Kidney epithelial cell (primary cell): ENCODE measurements around the gene SAMD4A. TPM values are rescaled to one million over a fixed set of nuclear protein-coding genes. Genes with fewer than 3 reads are reported as not detected.
"Not testable (repeated sequence)": the region's sequence is repeated elsewhere in the genome, so short reads cannot be mapped to it uniquely, and the experiment has no call there.

Source experiments
- DNase-seq: peaks from one replicate; pipeline ENCODE4 v3.0.0-alpha.2; 2010; ENCODE audit warnings: low read depth
- H3K27me3 ChIP-seq: 2 replicates; pipeline ENCODE4 v1.6.0; 2011; ENCODE audit warnings: low read length; ENCODE audit not compliant: control insufficient read depth, insufficient read depth
- H3K36me3 ChIP-seq: 2 replicates; pipeline ENCODE4 v1.5.1; 2011; ENCODE audit warnings: low read length; ENCODE audit not compliant: control insufficient read depth, insufficient read depth
- H3K4me3 ChIP-seq: 2 replicates; pipeline ENCODE4 v1.5.1; 2011; ENCODE audit warnings: low read depth, mild to moderate bottlenecking, control low read depth, low read length
- CTCF ChIP-seq: IDR thresholded peaks from 2 replicates; pipeline ENCODE4 v1.5.1; 2011; ENCODE audit warnings: mild to moderate bottlenecking, moderate library complexity, low read length, control low read depth, inconsistent platforms; ENCODE audit not compliant: insufficient read depth, poor library complexity, severe bottlenecking
- total RNA-seq: library from RNA; depleted of rRNA; stranded (reverse); fragments of >200 nt; gene quantifications from 2 replicates; pipeline ENCODE4 v1.2.3, GENCODE V29; 2015

SAMD4A gene
- total RNA-seq, 1 donor from 2014 or later, result 14.5 TPM

- Histone ChIP-seq H3K27me3 (no peaks in the 10 kb centered on the region), H3K4me3 (no peak overlapping the region), H3K36me3 (no peaks in the 10 kb centered on the region)
- TF ChIP-seq CTCF, result no peak
- no peak for DNase-seq
Measured at GRCh38 chr14:54614296-54614695, 47.4 kb downstream of the SAMD4A start.

- DNase-seq, result no peak
- no peak overlapping the region for H3K4me3 ChIP-seq
- no peak for TF ChIP-seq CTCF
- no peaks in the 10 kb centered on the region for H3K36me3 ChIP-seq
- no peaks in the 10 kb centered on the region for H3K27me3 ChIP-seq
Measured at GRCh38 chr14:54617467-54617866, 50.5 kb downstream of the SAMD4A start.

- TF ChIP-seq CTCF, result no peak
- Histone ChIP-seq H3K27me3 (no peaks in the 10 kb centered on the region), H3K36me3 (no peaks in the 10 kb centered on the region), H3K4me3 (no peak overlapping the region)
- DNase-seq, result no peak
Measured at GRCh38 chr14:54621686-54622085, 54.8 kb downstream of the SAMD4A start.

- no peak for TF ChIP-seq CTCF
- Histone ChIP-seq H3K27me3 (no peaks in the 10 kb centered on the region), H3K36me3 (no peaks in the 10 kb centered on the region), H3K4me3 (no peak overlapping the region)
- no peak for DNase-seq
Measured at GRCh38 chr14:54622192-54622958, 55.4 kb downstream of the SAMD4A start.

- no peaks in the 10 kb centered on the region for H3K27me3 ChIP-seq
- no peaks in the 10 kb centered on the region for H3K36me3 ChIP-seq
- DNase-seq, result no peak
- TF ChIP-seq CTCF, result no peak
- H3K4me3 ChIP-seq, result no peak overlapping the region
Measured at GRCh38 chr14:54623279-54624004, 56.5 kb downstream of the SAMD4A start.

GRCh38 chr14:54624005-54624358 lies 57.1 kb downstream of the SAMD4A start:
- not testable (repeated sequence) for H3K4me3 ChIP-seq, H3K27me3 ChIP-seq, H3K36me3 ChIP-seq, DNase-seq
